Measurements from ENCODE around the gene NARF. TPM values are rescaled to one million over a fixed set of nuclear protein-coding genes. Genes with fewer than 3 reads are reported as not detected.

The NARF gene
- total RNA-seq, 5 donors from 2014 or later (not counting 1 experiment from before 2014, with no cell fraction given), result 85.7 to 113 (median 101) TPM

DNA sequence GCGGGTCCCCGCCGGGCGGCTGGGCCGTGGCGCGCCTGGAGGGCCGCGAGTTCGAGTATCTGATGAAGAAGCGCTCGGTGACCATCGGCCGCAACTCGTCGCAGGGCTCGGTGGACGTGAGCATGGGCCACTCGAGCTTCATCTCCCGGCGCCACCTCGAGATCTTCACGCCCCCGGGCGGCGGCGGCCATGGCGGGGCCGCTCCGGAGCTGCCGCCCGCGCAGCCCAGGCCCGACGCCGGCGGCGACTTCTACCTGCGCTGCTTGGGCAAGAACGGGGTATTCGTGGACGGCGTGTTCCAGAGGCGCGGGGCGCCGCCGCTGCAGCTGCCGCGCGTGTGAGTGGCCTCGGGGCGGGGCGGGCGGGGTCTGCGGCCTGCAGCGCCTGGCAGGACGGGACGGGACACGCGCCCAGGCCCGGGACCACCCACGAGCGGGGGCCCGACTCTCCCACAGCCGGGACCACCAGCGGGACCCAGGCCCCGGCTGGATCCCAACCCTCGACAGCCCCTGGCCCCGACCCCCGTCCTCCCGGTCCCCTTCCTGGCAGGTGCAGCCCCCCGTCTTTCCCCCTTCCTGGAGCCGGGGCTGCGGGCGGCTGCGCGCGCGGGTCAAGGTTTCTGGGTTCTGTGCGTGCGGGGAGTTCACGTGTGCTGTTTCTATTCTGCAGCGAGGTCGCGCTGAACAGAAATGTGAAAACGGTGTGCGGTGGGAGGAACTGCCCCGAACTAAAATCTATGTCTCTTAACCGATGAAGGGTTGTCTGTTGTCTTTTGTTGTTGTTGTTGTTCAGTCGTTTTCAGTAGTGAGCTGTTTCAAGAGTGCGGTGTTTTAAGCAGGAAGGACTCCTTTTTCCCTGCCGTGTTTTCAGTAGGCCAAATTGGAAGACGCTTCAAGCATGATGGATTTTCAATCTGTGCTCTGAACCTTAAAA, 61.7 kb downstream of the NARF start:
- ATAC-seq (replicated peaks in 1 of 4), result peak; percentile 17 to 34 (median 29)
- Mint-ChIP-seq H3K27ac (peak overlapping the region; percentile 72 to 79), H3K27me3 (no peaks in the 10 kb centered on the region), H3K36me3 (peaks cover 2% of the 10 kb centered on the region), H3K4me3 (peak overlapping the region; percentile 87 to 99 (median 88)), H3K9me3 (no peaks in the 10 kb centered on the region), H3K4me1 (peaks cover 36 to 39% (median 36%) of the 10 kb centered on the region in 3 donors)
- peaks cover 10 to 49% of the 10 kb centered on the region in 2 experiments for H3K4me1 ChIP-seq (ENCODE audit: control insufficient read depth in 1 of 2, extremely low read depth in 1 of 2, insufficient read depth in 2 of 2, low read length in 2 of 2)
- CTCF ChIA-PET, result interaction anchor here in 1 of 2 donors (0.6 to 1.1 kb wide), 2 partner anchors 10 to 17 kb away, joined by 3 read pairs; no protein-coding TSS in a partner anchor
- H3K27ac ChIP-seq (ENCODE audit: low read length), result no peak overlapping the region
- no peaks in the 10 kb centered on the region for H3K9me3 ChIP-seq
- POLR2A ChIA-PET, result interaction anchor here (0.5 to 1.2 kb wide), 4 partner anchors 14 to 390 kb away, joined by 3 to 7 read pairs (median 3); no protein-coding TSS in a partner anchor
- no peaks in the 10 kb centered on the region for H3K36me3 ChIP-seq (ENCODE audit: control insufficient read depth in 2 of 2, extremely low read depth in 1 of 2, insufficient read depth in 1 of 2, low read length in 1 of 2)
- H3K27me3 ChIP-seq (replicated peaks in 1 of 2; ENCODE audit: control insufficient read depth in 2 of 2, extremely low read depth in 1 of 2, insufficient read depth in 2 of 2, low read length in 1 of 2), result no peaks in the 10 kb centered on the region
- WGBS (ENCODE audit: insufficient coverage), result under 1% methylated on average over 84 of the region's 94 CpGs
- peak in 28 of 35 experiments; percentile 5 to 62 (median 28) for DNase-seq
- H3K4me3 ChIP-seq (ENCODE audit: control insufficient read depth in 1 of 2, extremely low read depth in 1 of 2, low read length in 1 of 2), result peak overlapping the region; percentile 51 to 64

DNA sequence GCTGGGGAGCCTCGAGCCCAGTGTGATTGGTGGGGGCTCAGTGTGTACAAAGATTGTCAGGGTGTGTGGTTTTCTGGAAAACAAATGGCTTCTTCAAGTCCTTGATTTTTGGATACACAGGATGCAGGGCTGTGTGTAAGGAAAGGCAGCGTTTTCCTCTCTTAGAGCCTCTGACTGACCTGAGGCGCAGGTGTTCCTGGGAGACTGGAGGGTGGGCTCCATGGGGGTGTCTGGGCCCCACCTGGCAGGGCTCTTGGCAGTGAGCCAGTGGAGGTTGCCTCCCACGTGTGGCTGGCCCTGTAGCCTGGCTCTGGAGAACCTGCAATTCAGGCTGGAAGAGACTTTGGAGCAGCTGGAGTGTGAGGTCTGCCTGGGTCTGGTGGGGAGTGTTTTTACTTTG, 66.0 kb downstream of the NARF start:
- Histone ChIP-seq H3K4me1 (ENCODE audit: control insufficient read depth in 1 of 2, extremely low read depth in 1 of 2, insufficient read depth in 2 of 2, low read length in 2 of 2) (peaks cover 14 to 61% of the 10 kb centered on the region in 2 experiments), H3K27me3 (replicated peaks in 1 of 2; ENCODE audit: control insufficient read depth in 2 of 2, extremely low read depth in 1 of 2, insufficient read depth in 2 of 2, low read length in 1 of 2) (no peaks in the 10 kb centered on the region), H3K4me3 (ENCODE audit: control insufficient read depth in 1 of 2, extremely low read depth in 1 of 2, low read length in 1 of 2) (no peak overlapping the region), H3K9me3 (no peaks in the 10 kb centered on the region), H3K36me3 (ENCODE audit: control insufficient read depth in 2 of 2, extremely low read depth in 1 of 2, insufficient read depth in 1 of 2, low read length in 1 of 2) (no peaks in the 10 kb centered on the region), H3K27ac (ENCODE audit: low read length) (no peak overlapping the region)
- ChIA-PET POLR2A (no interaction called here), CTCF (no interaction called here)
- Mint-ChIP-seq H3K27ac (peak overlapping the region in 1 of 2 donors; percentile 27), H3K36me3 (peaks cover 5% of the 10 kb centered on the region), H3K27me3 (no peaks in the 10 kb centered on the region), H3K4me3 (peak overlapping the region in 1 of 3 donors; percentile 37), H3K4me1 (peaks cover 65 to 71% (median 69%) of the 10 kb centered on the region in 3 donors), H3K9me3 (no peaks in the 10 kb centered on the region)
- ATAC-seq (replicated peaks in 1 of 4), result no peak
- WGBS (ENCODE audit: insufficient coverage), result 62% methylated on average over 3 of the region's 4 CpGs
- DNase-seq, result no peak

DNA sequence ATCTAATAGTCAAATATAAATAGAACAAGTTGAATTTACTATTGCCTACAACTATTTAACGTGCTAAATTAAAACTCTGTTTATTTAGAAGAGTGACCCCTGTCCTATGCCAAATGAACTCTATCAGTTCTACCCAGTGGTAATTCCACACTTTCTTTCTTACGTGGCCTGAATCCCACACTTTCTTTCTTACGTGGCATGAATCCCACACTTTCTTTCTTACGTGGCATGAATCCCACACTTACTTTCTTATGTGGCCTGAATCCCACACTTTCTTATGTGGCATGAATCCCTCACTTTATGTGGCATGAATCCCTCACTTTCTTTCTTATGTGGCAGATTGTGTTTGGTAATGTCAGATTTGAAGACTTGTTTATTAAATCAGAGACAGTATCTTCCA, 67.2 kb downstream of the NARF start:
- no peaks in the 10 kb centered on the region for H3K36me3 ChIP-seq (ENCODE audit: control insufficient read depth in 2 of 2, extremely low read depth in 1 of 2, insufficient read depth in 1 of 2, low read length in 1 of 2)
- no peak overlapping the region for H3K4me3 Mint-ChIP-seq
- no peak for DNase-seq
- 78% methylated on average over 3 of the region's 4 CpGs for WGBS (ENCODE audit: insufficient coverage)
- no peak overlapping the region for H3K27ac ChIP-seq (ENCODE audit: low read length)
- ChIA-PET POLR2A (no interaction called here), CTCF (no interaction called here)
- H3K4me1 ChIP-seq (ENCODE audit: control insufficient read depth in 1 of 2, extremely low read depth in 1 of 2, insufficient read depth in 2 of 2, low read length in 2 of 2), result peaks cover 14 to 60% of the 10 kb centered on the region in 2 experiments
- H3K4me1 Mint-ChIP-seq, result peaks cover 66 to 75% (median 75%) of the 10 kb centered on the region in 3 donors
- no peak for ATAC-seq (replicated peaks in 1 of 4)
- H3K27ac Mint-ChIP-seq, result peak overlapping the region in 1 of 2 donors; percentile 45
- no peaks in the 10 kb centered on the region for H3K9me3 ChIP-seq
- no peaks in the 10 kb centered on the region for H3K9me3 Mint-ChIP-seq
- peaks cover 5% of the 10 kb centered on the region for H3K36me3 Mint-ChIP-seq
- H3K27me3 ChIP-seq (replicated peaks in 1 of 2; ENCODE audit: control insufficient read depth in 2 of 2, extremely low read depth in 1 of 2, insufficient read depth in 2 of 2, low read length in 1 of 2), result no peaks in the 10 kb centered on the region
- no peak overlapping the region for H3K4me3 ChIP-seq (ENCODE audit: control insufficient read depth in 1 of 2, extremely low read depth in 1 of 2, low read length in 1 of 2)
- no peaks in the 10 kb centered on the region for H3K27me3 Mint-ChIP-seq

DNA sequence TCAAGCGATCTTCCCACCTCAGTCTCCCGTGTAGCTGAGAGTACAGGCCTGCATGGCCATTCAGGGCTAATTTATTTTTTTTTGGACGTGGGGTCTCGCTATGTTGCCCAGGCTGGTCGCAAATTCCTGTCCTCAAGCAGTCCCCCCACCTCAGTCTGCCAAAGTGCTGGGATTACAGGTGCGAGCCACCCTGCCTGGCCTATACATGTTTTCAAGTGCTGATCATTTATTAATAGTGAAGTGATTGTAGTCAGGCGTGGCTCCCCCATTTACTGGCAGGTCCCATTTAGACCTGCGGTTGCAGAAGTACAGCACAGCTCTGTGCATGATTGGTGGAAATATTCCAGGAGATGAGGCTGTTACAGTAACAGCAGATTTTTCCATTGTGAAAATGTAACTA, 69.4 kb downstream of the NARF start:
- WGBS (ENCODE audit: insufficient coverage), result 88% methylated on average over 4 of the region's 8 CpGs
- H3K36me3 Mint-ChIP-seq, result peaks cover 3% of the 10 kb centered on the region
- Histone ChIP-seq H3K27ac (ENCODE audit: low read length) (no peak overlapping the region), H3K9me3 (no peaks in the 10 kb centered on the region), H3K4me1 (ENCODE audit: control insufficient read depth in 1 of 2, extremely low read depth in 1 of 2, insufficient read depth in 2 of 2, low read length in 2 of 2) (peaks cover 17 to 46% of the 10 kb centered on the region in 2 experiments), H3K27me3 (replicated peaks in 1 of 2; ENCODE audit: control insufficient read depth in 2 of 2, extremely low read depth in 1 of 2, insufficient read depth in 2 of 2, low read length in 1 of 2) (no peaks in the 10 kb centered on the region), H3K4me3 (ENCODE audit: control insufficient read depth in 1 of 2, extremely low read depth in 1 of 2, low read length in 1 of 2) (no peak overlapping the region), H3K36me3 (ENCODE audit: control insufficient read depth in 2 of 2, extremely low read depth in 1 of 2, insufficient read depth in 1 of 2, low read length in 1 of 2) (no peaks in the 10 kb centered on the region)
- DNase-seq, result no peak
- H3K4me1 Mint-ChIP-seq, result peaks cover 66 to 70% (median 68%) of the 10 kb centered on the region in 3 donors
- H3K27me3 Mint-ChIP-seq, result no peaks in the 10 kb centered on the region
- H3K4me3 Mint-ChIP-seq, result peak overlapping the region in 1 of 3 donors; percentile 65
- ATAC-seq (replicated peaks in 1 of 4), result no peak
- H3K27ac Mint-ChIP-seq, result peak overlapping the region; percentile 10 to 68
- H3K9me3 Mint-ChIP-seq, result no peaks in the 10 kb centered on the region
- POLR2A ChIA-PET, result interaction anchor here in 1 of 2 donors (0.6 kb wide), 1 partner anchor 18 kb away, joined by 5 read pairs; no protein-coding TSS in a partner anchor
- CTCF ChIA-PET, result no interaction called here

DNA sequence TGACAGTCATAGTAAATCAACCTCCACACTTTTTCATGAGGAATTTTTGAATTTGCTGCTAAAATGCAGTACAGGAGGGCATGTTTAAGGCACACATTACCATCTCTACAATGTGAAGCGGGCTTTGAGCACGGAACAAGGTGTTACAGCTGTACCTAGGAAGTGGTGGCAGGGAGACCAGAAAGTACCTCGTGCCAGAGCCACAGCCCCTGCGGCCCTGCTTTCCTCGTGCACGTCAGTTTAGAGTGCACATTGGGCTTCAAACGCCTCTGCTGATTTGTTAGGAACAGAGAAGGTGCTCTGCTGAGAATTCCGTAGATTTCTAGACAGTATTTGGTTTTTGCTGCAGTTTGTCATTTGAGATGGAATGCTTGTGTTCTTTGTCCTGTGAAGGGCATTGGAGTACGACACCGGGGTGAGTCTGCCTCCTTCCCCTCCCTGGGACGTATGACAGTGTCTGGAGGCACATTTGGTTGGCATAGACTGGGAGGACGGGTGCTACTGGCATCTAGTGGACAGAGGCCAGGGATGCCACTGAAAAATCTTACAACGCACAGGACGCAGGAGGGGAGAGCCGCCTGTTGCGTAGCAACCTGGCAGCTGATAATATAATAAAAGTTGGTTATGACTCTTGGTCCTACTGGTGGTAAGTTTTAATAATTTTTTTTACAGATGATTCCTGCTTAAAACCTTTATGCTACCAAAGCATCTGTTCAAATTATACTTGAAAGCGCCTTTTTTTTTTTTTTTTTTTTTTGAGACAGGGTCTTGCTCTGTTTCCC, 70.1 kb downstream of the NARF start:
- Mint-ChIP-seq H3K4me1 (peaks cover 65 to 67% (median 66%) of the 10 kb centered on the region in 3 donors), H3K27ac (peak overlapping the region; percentile 10 to 68), H3K9me3 (no peaks in the 10 kb centered on the region), H3K27me3 (no peaks in the 10 kb centered on the region), H3K4me3 (peak overlapping the region in 1 of 3 donors; percentile 65), H3K36me3 (peaks cover 3% of the 10 kb centered on the region)
- Histone ChIP-seq H3K27ac (ENCODE audit: low read length) (no peak overlapping the region), H3K4me3 (ENCODE audit: control insufficient read depth in 1 of 2, extremely low read depth in 1 of 2, low read length in 1 of 2) (no peak overlapping the region), H3K36me3 (ENCODE audit: control insufficient read depth in 2 of 2, extremely low read depth in 1 of 2, insufficient read depth in 1 of 2, low read length in 1 of 2) (no peaks in the 10 kb centered on the region), H3K27me3 (replicated peaks in 1 of 2; ENCODE audit: control insufficient read depth in 2 of 2, extremely low read depth in 1 of 2, insufficient read depth in 2 of 2, low read length in 1 of 2) (no peaks in the 10 kb centered on the region), H3K9me3 (no peaks in the 10 kb centered on the region), H3K4me1 (ENCODE audit: control insufficient read depth in 1 of 2, extremely low read depth in 1 of 2, insufficient read depth in 2 of 2, low read length in 2 of 2) (peaks cover 17 to 45% of the 10 kb centered on the region in 2 experiments)
- POLR2A ChIA-PET, result no interaction called here
- CTCF ChIA-PET, result no interaction called here
- DNase-seq (peak in 5 of 35 experiments; percentile 8 to 34 (median 18)), ATAC-seq (replicated peaks in 1 of 4) (peak; percentile 45 to 90 (median 52))
- 56% methylated on average over 10 of the region's 17 CpGs for WGBS (ENCODE audit: insufficient coverage)

DNA sequence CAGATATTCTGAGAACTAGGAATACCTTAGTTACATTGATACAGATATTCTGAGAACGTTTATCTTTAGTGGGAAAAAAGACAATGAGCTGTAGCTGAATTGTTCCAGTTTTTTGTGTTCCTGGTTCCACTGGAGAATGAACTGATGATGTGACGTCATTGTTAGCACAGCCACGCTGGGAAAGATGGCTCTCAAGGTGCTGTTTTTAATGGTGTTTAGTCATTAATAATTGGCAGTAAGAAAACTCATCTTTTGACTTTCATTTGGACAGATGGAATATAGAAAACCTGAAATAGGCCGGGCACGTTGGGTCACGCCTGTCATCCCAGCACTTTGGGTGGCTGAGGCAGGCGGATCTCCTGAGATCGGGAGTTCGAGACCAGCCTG, 71.4 kb downstream of the NARF start:
- Histone ChIP-seq H3K4me1 (ENCODE audit: control insufficient read depth in 1 of 2, extremely low read depth in 1 of 2, insufficient read depth in 2 of 2, low read length in 2 of 2) (peaks cover 14 to 42% of the 10 kb centered on the region in 2 experiments), H3K36me3 (ENCODE audit: control insufficient read depth in 2 of 2, extremely low read depth in 1 of 2, insufficient read depth in 1 of 2, low read length in 1 of 2) (no peaks in the 10 kb centered on the region), H3K27ac (ENCODE audit: low read length) (no peak overlapping the region), H3K27me3 (replicated peaks in 1 of 2; ENCODE audit: control insufficient read depth in 2 of 2, extremely low read depth in 1 of 2, insufficient read depth in 2 of 2, low read length in 1 of 2) (no peaks in the 10 kb centered on the region), H3K4me3 (ENCODE audit: control insufficient read depth in 1 of 2, extremely low read depth in 1 of 2, low read length in 1 of 2) (no peak overlapping the region), H3K9me3 (no peaks in the 10 kb centered on the region)
- Mint-ChIP-seq H3K36me3 (peaks cover 3% of the 10 kb centered on the region), H3K27me3 (no peaks in the 10 kb centered on the region), H3K9me3 (no peaks in the 10 kb centered on the region), H3K4me1 (peaks cover 67 to 69% (median 68%) of the 10 kb centered on the region in 3 donors), H3K27ac (no peak overlapping the region), H3K4me3 (peak overlapping the region in 1 of 3 donors; percentile 65)
- POLR2A ChIA-PET, result no interaction called here
- CTCF ChIA-PET, result interaction anchor here in 1 of 2 donors (0.7 to 1.0 kb wide), 2 partner anchors 10 to 24 kb away, joined by 3 read pairs; partner anchors contain the start of gene FOXK2
- DNase-seq (no peak), ATAC-seq (replicated peaks in 1 of 4) (no peak)
- WGBS (ENCODE audit: insufficient coverage), result 100% methylated on average over 6 of the region's 9 CpGs
